ENCODE data around the gene RAB30. TPM values are rescaled to one million over a fixed set of nuclear protein-coding genes. Genes with fewer than 3 reads are reported as not detected.

The RAB30 gene
- total RNA-seq, 2 experiments from 2014 or later: 9.8 to 10.9 TPM

- ChIA-PET CTCF (no interaction called here), POLR2A (interaction anchor here (0.6 kb wide), 1 partner anchor 75 kb away, joined by 4 read pairs; no protein-coding TSS in a partner anchor)
- Mint-ChIP-seq H3K9me3 (peaks cover 6% of the 10 kb centered on the region), H3K36me3 (ENCODE audit: low read depth) (peaks cover 14% of the 10 kb centered on the region), H3K4me1 (ENCODE audit: low read depth) (peaks cover 36% of the 10 kb centered on the region), H3K4me3 (no peak overlapping the region), H3K27me3 (no peaks in the 10 kb centered on the region), H3K27ac (no peak overlapping the region)
- TF ChIP-seq, protein P1, sequence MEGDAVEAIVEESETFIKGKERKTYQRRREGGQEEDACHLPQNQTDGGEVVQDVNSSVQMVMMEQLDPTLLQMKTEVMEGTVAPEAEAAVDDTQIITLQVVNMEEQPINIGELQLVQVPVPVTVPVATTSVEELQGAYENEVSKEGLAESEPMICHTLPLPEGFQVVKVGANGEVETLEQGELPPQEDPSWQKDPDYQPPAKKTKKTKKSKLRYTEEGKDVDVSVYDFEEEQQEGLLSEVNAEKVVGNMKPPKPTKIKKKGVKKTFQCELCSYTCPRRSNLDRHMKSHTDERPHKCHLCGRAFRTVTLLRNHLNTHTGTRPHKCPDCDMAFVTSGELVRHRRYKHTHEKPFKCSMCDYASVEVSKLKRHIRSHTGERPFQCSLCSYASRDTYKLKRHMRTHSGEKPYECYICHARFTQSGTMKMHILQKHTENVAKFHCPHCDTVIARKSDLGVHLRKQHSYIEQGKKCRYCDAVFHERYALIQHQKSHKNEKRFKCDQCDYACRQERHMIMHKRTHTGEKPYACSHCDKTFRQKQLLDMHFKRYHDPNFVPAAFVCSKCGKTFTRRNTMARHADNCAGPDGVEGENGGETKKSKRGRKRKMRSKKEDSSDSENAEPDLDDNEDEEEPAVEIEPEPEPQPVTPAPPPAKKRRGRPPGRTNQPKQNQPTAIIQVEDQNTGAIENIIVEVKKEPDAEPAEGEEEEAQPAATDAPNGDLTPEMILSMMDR (IDR thresholded peaks at IDR 0.05): no peak
- intact Hi-C loops (cut with micrococcal nuclease): no loop called here
- DNase-seq (no peak), ATAC-seq (no peak)
Measured at GRCh38 chr11:83042964-83043711, 28.6 kb downstream of the RAB30 start.

DNA sequence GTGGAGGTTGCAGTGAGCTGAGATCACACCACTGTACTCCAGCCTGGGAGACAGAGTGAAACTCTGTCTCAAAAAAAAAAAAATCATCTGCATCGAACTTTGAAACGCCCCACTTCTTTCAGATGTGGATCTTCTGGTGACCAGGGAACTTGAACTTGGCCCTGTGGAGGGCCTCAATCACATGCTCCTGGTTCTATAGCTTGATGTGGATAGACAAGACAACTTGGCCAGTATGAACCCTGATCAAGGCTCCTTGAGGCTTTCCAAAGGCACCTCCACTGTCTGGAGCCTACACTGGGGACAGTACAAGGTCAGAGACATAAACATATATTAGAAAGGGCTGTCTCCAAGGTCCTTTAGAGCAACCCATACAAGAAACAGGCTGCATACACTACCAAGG lies 30.6 kb downstream of the RAB30 start:
- intact Hi-C loops (cut with micrococcal nuclease): no loop called here
- ChIA-PET POLR2A (interaction anchor here (1.0 to 1.2 kb wide), 3 partner anchors 11 to 83 kb away, joined by 3 read pairs; no protein-coding TSS in a partner anchor), CTCF (interaction anchor here (1.3 to 1.7 kb wide), 2 partner anchors 11 to 16 kb away, joined by 3 to 4 read pairs; no protein-coding TSS in a partner anchor)
- peaks cover 40% of the 10 kb centered on the region for H3K4me1 Mint-ChIP-seq (ENCODE audit: low read depth)
- no peak for ATAC-seq
- H3K27ac Mint-ChIP-seq: peak overlapping the region; percentile 7
- H3K9me3 Mint-ChIP-seq: peaks cover 6% of the 10 kb centered on the region
- no peak for DNase-seq
- TF ChIP-seq, protein P1 (IDR thresholded peaks at IDR 0.05): no peak
- H3K27me3 Mint-ChIP-seq: no peaks in the 10 kb centered on the region
- no peak overlapping the region for H3K4me3 Mint-ChIP-seq
- peaks cover 18% of the 10 kb centered on the region for H3K36me3 Mint-ChIP-seq (ENCODE audit: low read depth)

DNA sequence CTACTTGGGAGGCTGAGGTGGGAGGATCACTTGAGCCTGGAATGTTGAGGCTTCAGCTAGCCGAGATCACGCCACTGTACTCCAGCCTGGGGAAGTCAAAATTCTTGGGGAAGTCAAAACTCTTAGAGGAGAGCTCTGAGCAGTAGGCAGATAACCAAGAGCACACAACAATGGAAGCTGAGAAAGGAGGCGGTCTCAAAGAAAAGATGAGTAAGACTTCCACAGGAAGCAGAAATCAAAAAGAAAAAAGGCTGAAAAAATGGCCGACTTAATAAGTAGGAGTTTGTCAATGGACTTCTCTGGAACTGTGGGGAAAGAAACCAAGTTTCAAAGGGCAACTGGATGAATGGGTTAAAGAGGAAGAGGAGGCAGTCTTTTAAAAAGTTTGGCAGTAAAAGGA lies 32.1 kb downstream of the RAB30 start:
- TF ChIP-seq, protein P1 (IDR thresholded peaks at IDR 0.05): no peak
- DNase-seq (no peak), ATAC-seq (no peak)
- H3K27ac Mint-ChIP-seq: peak overlapping the region; percentile 73
- POLR2A ChIA-PET: no interaction called here
- intact Hi-C loops (cut with micrococcal nuclease): no loop called here
- CTCF ChIA-PET: interaction anchor here (1.0 kb wide), 1 partner anchor 23 kb away, joined by 3 read pairs; no protein-coding TSS in a partner anchor
- H3K9me3 Mint-ChIP-seq: peaks cover 6% of the 10 kb centered on the region
- H3K4me3 Mint-ChIP-seq: no peak overlapping the region
- peaks cover 18% of the 10 kb centered on the region for H3K36me3 Mint-ChIP-seq (ENCODE audit: low read depth)
- no peaks in the 10 kb centered on the region for H3K27me3 Mint-ChIP-seq
- peaks cover 44% of the 10 kb centered on the region for H3K4me1 Mint-ChIP-seq (ENCODE audit: low read depth)

DNA sequence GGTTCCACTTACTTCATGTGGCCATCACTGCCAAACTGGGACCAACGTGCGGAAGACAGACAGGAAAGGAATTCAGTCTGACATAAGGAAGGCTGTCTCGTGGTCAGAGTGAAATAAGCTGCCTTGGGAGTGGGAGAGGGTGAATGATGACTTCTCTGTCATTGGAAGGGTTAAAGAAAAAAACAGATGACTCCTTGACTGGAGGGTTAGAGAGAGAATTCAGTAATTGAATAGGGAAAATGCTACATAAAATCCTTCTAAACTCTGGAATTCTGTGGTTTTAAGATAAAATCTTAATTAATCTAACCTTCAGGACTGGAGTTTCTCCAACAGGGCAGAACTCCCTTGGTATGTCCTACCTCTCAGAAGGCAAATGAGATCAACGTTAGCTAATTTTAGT lies 33.8 kb downstream of the RAB30 start:
- TF ChIP-seq, protein P1 (IDR thresholded peaks at IDR 0.05): no peak
- ATAC-seq (no peak), DNase-seq (no peak)
- CTCF ChIA-PET: interaction anchor here (1.5 kb wide), 2 partner anchors 31 to 212 kb away, joined by 4 read pairs; no protein-coding TSS in a partner anchor
- no peak overlapping the region for H3K27ac Mint-ChIP-seq
- H3K4me1 Mint-ChIP-seq (ENCODE audit: low read depth): peaks cover 50% of the 10 kb centered on the region
- H3K4me3 Mint-ChIP-seq: no peak overlapping the region
- intact Hi-C loops (cut with micrococcal nuclease): no loop called here
- H3K9me3 Mint-ChIP-seq: peaks cover 6% of the 10 kb centered on the region
- no peaks in the 10 kb centered on the region for H3K27me3 Mint-ChIP-seq
- H3K36me3 Mint-ChIP-seq (ENCODE audit: low read depth): peaks cover 18% of the 10 kb centered on the region
- POLR2A ChIA-PET: no interaction called here

DNA sequence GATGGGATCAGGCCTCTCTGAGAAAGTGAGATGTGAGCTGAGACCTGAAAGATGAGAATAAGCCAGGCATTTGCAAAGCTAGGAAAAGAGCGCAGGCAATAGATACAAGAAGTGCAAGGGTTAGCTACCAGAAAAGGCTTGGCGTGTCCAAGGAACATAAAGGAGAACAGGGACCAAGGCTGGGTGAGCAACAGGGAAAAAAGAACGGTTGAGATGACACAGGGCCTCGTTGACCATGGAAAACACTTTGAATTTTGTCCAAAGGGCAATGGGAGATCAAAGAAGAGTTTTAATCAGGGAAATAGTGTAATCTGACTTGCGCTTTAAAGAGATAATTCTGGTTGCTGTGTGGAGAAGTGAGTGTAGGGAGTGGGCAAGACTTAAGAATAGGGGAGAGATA lies 35.0 kb downstream of the RAB30 start:
- H3K9me3 Mint-ChIP-seq: peaks cover 6% of the 10 kb centered on the region
- no peak overlapping the region for H3K4me3 Mint-ChIP-seq
- peaks cover 50% of the 10 kb centered on the region for H3K4me1 Mint-ChIP-seq (ENCODE audit: low read depth)
- CTCF ChIA-PET: interaction anchor here (2.2 kb wide), 1 partner anchor 9 kb away, joined by 6 read pairs; no protein-coding TSS in a partner anchor
- H3K27me3 Mint-ChIP-seq: no peaks in the 10 kb centered on the region
- POLR2A ChIA-PET: interaction anchor here (0.5 kb wide), 1 partner anchor 38 kb away, joined by 3 read pairs; no protein-coding TSS in a partner anchor
- no peak overlapping the region for H3K27ac Mint-ChIP-seq
- TF ChIP-seq, protein P1 (IDR thresholded peaks at IDR 0.05): no peak
- intact Hi-C loops (cut with micrococcal nuclease): no loop called here
- peaks cover 22% of the 10 kb centered on the region for H3K36me3 Mint-ChIP-seq (ENCODE audit: low read depth)
- ATAC-seq: no peak
- DNase-seq: no peak

Measured in activated CD8-positive, alpha-beta T cell treated with anti-CD3 and anti-CD28 coated beads for 36 hours (primary cell).